GM12878 (cell line): ENCODE results near the gene TBXA2R. TPM values are rescaled to one million over a fixed set of nuclear protein-coding genes. Genes with fewer than 3 reads are reported as not detected.
"Not testable (repeated sequence)": the region's sequence is repeated elsewhere in the genome, so short reads cannot be mapped to it uniquely, and the experiment has no call there.

Source experiments
- ATAC-seq: fragments of 200-7000 bp; cut with Tn5 transposase; 3 replicates; pipeline ENCODE4 v1.9.1; 2020; ENCODE audit warnings: mild to moderate bottlenecking, moderate library complexity
- BruUV-seq: library from RNA; stranded (reverse); fragments of 400-500 nt; replicated peaks from 2 replicates; lab custom pipeline; 2021; lab: Mats Ljungman, UMichigan
- CTCF ChIA-PET: fragments of 300-600 bp; sonication (Branson Sonifier 250); formaldehyde crosslinking; extraction: SDS; loops from one replicate; lab custom pipeline; 2021; ENCODE audit warnings: inconsistent platforms; lab: Yijun Ruan, JAX
- POLR2A ChIA-PET: fragments of 350-600 bp; formaldehyde crosslinking; extraction: SDS; loops from one replicate; lab custom pipeline; 2021; ENCODE audit warnings: inconsistent platforms; lab: Charles Lee
- RAD21 ChIA-PET: fragments of 300-600 bp; sonication (Branson Sonifier 250); formaldehyde crosslinking; loops from one replicate; lab custom pipeline; 2023; ENCODE audit warnings: antibody characterized with exemption; ENCODE audit not compliant: unreplicated experiment; lab: Charles Lee
- SMC1A ChIA-PET: fragments of 300-600 bp; sonication (Branson Sonifier 250); formaldehyde crosslinking; loops from one replicate; lab custom pipeline; 2023; ENCODE audit not compliant: unreplicated experiment, uncharacterized antibody; lab: Charles Lee
- DNase-seq: peaks from one replicate; pipeline ENCODE4 v3.0.0-alpha.2; 2011; ENCODE audit warnings: low read depth, low spot score
- FAIRE-seq: peaks from 3 replicates; lab custom pipeline; 2011; peaks lifted over from hg19 to GRCh38; lab: Jason Lieb, UNC
- H2AFZ ChIP-seq: 2 replicates; pipeline ENCODE4 v1.6.0; 2011; ENCODE audit warnings: low read depth, low read length, control low read depth; ENCODE audit not compliant: control insufficient read depth
- H3K27ac ChIP-seq: 2 replicates; pipeline ENCODE4 v1.5.1; 2011; ENCODE audit warnings: control low read depth; ENCODE audit not compliant: control insufficient read depth, insufficient read depth
- H3K27me3 ChIP-seq, 2 experiments: replicated peaks in 1 of 2; 2 replicates each; pipeline versions ENCODE4 v1.6.0 to v1.6.1; 2011; ENCODE audit warnings: low read length in 1 of 2; ENCODE audit not compliant: control insufficient read depth in 2 of 2, insufficient read depth in 2 of 2
- H3K36me3 ChIP-seq, 2 experiments: 2 replicates each; pipeline ENCODE4 v1.5.1; 2011; ENCODE audit warnings: low read length in 1 of 2; ENCODE audit not compliant: control insufficient read depth in 2 of 2, insufficient read depth in 2 of 2
- H3K4me1 ChIP-seq: 2 replicates; pipeline ENCODE4 v1.6.1; 2011; ENCODE audit warnings: mild to moderate bottlenecking, low read length, moderate library complexity, mixed read lengths; ENCODE audit not compliant: control insufficient read depth, insufficient read depth
- H3K4me2 ChIP-seq: 2 replicates; pipeline ENCODE4 v1.6.0; 2011; ENCODE audit warnings: control low read depth; ENCODE audit not compliant: control insufficient read depth, insufficient read depth
- H3K4me3 ChIP-seq: fragments of 200-600 bp; sonication (generic); 2 replicates; pipeline ENCODE4 v1.5.1; 2016
- H3K79me2 ChIP-seq: 2 replicates; pipeline ENCODE4 v1.6.0; 2011; ENCODE audit warnings: low read length; ENCODE audit not compliant: control insufficient read depth, insufficient read depth
- H3K9ac ChIP-seq: 2 replicates; pipeline ENCODE4 v1.8.0; 2011; ENCODE audit warnings: low read length, control low read depth, mixed read lengths; ENCODE audit not compliant: control insufficient read depth, insufficient read depth
- H3K9me3 ChIP-seq: replicated peaks from 3 replicates; pipeline ENCODE4 v1.5.1; 2011; ENCODE audit warnings: mild to moderate bottlenecking, low read length; ENCODE audit not compliant: control insufficient read depth, insufficient read depth
- H4K20me1 ChIP-seq: 2 replicates; pipeline ENCODE4 v1.6.0; 2011; ENCODE audit not compliant: control insufficient read depth, insufficient read depth
- CBX5 ChIP-seq: sonication (generic); IDR thresholded peaks from 2 replicates; pipeline ENCODE4 v1.6.1; 2016; ENCODE audit warnings: low read depth, moderate library complexity, mild to moderate bottlenecking, inconsistent platforms
- ESRRA ChIP-seq: IDR thresholded peaks from 2 replicates; pipeline ENCODE4 v1.6.1; 2012; ENCODE audit warnings: mild to moderate bottlenecking, low read length, improper control_type of control experiment
- MYB ChIP-seq: fragments of 150-350 bp; IDR thresholded peaks from 2 replicates; pipeline ENCODE4 v1.6.1; 2014; ENCODE audit warnings: mild to moderate bottlenecking, low read depth, low read length, borderline replicate concordance
- NFXL1 ChIP-seq: fragments of 450-650 bp; IDR thresholded peaks from 2 replicates; pipeline ENCODE4 v1.6.1; 2017; ENCODE audit warnings: antibody characterized with exemption, mild to moderate bottlenecking, borderline replicate concordance
- WGBS: methylation state at CpG from one replicate; pipeline ENCODE4 v1.1.6; 2016; ENCODE audit warnings: low lambda C conversion rate; ENCODE audit not compliant: insufficient replicate concordance, insufficient coverage; ENCODE audit errors: missing lambda C conversion rate; 5-methylcytosine and 5-hydroxymethylcytosine counted together
- in situ Hi-C: fragments of 300-500 bp; cut with MboI; formaldehyde crosslinking; loops from 9 replicates; pipeline ENCODE4 v1.14.3; 2018; ENCODE audit warnings: mixed read lengths
- intact Hi-C: fragments of 100-400 bp; cut with micrococcal nuclease; formaldehyde crosslinking; loops from one replicate; pipeline ENCODE4 v1.14.2; 2022; ENCODE audit not compliant: unreplicated experiment
- polyA plus RNA-seq, 11 experiments: library from polyadenylated mRNA; depleted of rRNA in 4 of 11; unstranded in 6 of 11; stranded (reverse) in 5 of 11; fragments of >200 nt; fragmentation: Nextera tagmentation in 4 of 11; fragmentation: Illumina TruSeq in 1 of 11; extraction: Ambion mirVana in 4 of 11; extraction: Trizol in 1 of 11; gene quantifications; 1 replicate in 1 of 11; 2 replicates in 10 of 11; pipeline versions ENCODE4 v1.2.1 to v1.2.3, GENCODE V29; 2011 to 2016; ENCODE audit warnings: inconsistent platforms in 2 of 11, missing spikeins in 2 of 11, low read depth in 1 of 11
- total RNA-seq, 4 experiments: library from RNA; depleted of rRNA in 3 of 4; stranded (reverse); fragments of >200 nt in 3 of 4; fragmentation: Illumina TruSeq in 1 of 4; extraction: Trizol in 1 of 4; gene quantifications; 2 replicates each; pipeline versions ENCODE4 v1.2.1 to v1.2.3, GENCODE V29; 2013 to 2021
- TF ChIP-seq, protein P1 (sequence below): fragments of 450-650 bp; IDR thresholded peaks from 2 replicates; pipeline ENCODE4 v1.6.1; 2017; ENCODE audit warnings: mild to moderate bottlenecking

TBXA2R gene
- total and polyA plus RNA-seq, 10 of the 15 experiments (the other 5 are each of a cell fraction or from before 2014, with no cell fraction given) = 0.03 TPM; not detected in 8

DNA sequence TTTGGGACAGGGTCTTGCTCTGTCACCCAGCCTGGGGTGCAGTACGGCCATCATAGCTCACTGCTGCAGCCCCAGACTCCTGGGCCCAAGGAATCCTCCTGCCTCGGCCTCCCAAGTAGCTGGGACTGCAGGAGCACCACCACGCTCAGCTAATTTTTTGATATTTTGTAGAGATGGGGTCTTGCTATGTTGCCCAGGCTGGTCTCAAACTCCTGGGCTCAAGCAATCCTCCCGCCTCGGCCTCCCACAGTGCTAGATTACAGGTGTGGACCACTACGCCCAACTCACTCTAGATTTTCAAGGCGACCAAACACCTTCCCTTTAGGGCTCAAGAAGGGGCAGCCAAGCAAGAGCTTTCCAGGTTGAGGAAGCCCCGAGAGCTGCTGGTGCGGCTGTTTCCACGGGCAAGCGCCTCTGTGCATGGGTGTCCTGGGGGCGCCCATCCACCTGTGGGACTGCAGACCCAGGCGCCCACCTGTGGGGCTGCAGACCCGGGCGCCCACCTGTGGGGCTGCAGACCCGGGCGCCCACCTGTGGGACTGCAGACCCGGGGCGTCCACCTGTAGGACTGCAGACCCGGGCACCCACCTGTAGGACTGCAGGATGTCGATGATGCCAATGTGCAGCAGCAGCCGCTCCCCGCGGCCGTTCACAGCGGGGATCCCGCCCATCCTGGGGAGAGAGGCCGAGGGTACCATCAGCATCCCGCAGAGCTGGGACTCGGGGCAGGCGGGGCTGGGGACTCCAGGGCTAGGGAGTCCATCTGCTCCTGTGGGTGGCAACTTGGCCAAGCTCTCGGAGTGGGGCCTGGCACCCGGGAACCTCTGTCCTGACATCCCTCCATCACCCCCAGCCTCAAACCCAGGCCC is 41.6 kb upstream of the TBXA2R start (continued):
- TF ChIP-seq MYB = no peak
- TF ChIP-seq, protein P1, sequence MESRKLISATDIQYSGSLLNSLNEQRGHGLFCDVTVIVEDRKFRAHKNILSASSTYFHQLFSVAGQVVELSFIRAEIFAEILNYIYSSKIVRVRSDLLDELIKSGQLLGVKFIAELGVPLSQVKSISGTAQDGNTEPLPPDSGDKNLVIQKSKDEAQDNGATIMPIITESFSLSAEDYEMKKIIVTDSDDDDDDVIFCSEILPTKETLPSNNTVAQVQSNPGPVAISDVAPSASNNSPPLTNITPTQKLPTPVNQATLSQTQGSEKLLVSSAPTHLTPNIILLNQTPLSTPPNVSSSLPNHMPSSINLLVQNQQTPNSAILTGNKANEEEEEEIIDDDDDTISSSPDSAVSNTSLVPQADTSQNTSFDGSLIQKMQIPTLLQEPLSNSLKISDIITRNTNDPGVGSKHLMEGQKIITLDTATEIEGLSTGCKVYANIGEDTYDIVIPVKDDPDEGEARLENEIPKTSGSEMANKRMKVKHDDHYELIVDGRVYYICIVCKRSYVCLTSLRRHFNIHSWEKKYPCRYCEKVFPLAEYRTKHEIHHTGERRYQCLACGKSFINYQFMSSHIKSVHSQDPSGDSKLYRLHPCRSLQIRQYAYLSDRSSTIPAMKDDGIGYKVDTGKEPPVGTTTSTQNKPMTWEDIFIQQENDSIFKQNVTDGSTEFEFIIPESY = no peak
- no peak for TF ChIP-seq ESRRA
- TF ChIP-seq CBX5 = no peak

DNA sequence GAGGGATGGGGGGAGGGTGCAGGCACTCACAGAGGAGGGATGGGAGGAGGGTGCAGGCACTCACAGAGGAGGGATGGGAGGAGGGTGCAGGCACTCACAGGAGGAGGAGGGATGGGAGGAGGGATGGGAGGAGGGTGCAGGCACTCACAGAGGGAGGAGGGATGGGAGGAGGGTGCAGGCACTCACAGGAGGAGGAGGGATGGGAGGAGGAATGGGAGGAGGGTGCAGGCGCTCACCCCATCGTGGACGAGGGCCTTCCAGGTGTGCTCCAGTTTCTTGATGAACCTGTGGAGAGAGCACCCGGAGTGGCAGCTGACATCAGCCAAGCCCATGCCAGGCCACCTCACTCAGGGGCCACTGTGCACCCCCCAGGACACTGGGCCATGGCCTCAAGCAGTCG is 40.4 kb upstream of the TBXA2R start:
- H3K27ac ChIP-seq, FAIRE-seq, H3K27me3 ChIP-seq, H3K4me2 ChIP-seq, H3K9ac ChIP-seq, CTCF ChIA-PET, H3K4me3 ChIP-seq, H4K20me1 ChIP-seq, BruUV-seq, H3K9me3 ChIP-seq, DNase-seq, SMC1A ChIA-PET, intact Hi-C loops, POLR2A ChIA-PET, H3K79me2 ChIP-seq: not testable (repeated sequence)
- WGBS = 91% methylated on average over 5 of the region's 5 CpGs
- TF ChIP-seq NFXL1 = peak; percentile 72
- TF ChIP-seq, all 136 proteins: peak for 1; not testable (repeated sequence) for 135
- in situ Hi-C loops, RAD21 ChIA-PET, ATAC-seq, H2AFZ ChIP-seq, H3K36me3 ChIP-seq, H3K4me1 ChIP-seq: not testable (repeated sequence)
